Ishikawa (cell line): ENCODE data around the gene CCDC39.

Experiments
- CEBPB ChIP-seq: IDR thresholded peaks from 2 replicates; pipeline ENCODE4 v1.6.1; 2012
- EP300 ChIP-seq: IDR thresholded peaks from 2 replicates; pipeline ENCODE4 v1.6.1; 2012; ENCODE audit warnings: borderline replicate concordance
- FOXM1 ChIP-seq: IDR thresholded peaks from 2 replicates; pipeline ENCODE4 v1.6.1; 2012; ENCODE audit warnings: low read depth, borderline replicate concordance
- REST ChIP-seq: IDR thresholded peaks from 2 replicates; pipeline ENCODE4 v1.6.1; 2012; ENCODE audit warnings: low read depth, mild to moderate bottlenecking
- TAF1 ChIP-seq: IDR thresholded peaks from 2 replicates; pipeline ENCODE4 v1.6.1; 2012; ENCODE audit warnings: low read depth, mild to moderate bottlenecking

- TF ChIP-seq TAF1 (peak; percentile 78), EP300 (peak; percentile 31; the same call in 1 of the 2 replicates), REST (no peak), FOXM1 (peak; percentile 13; the same call in 1 of the 2 replicates), CEBPB (peak; percentile 76)
Measured at GRCh38 chr3:180601688-180602666, 77.3 kb downstream of the CCDC39 start, which contains the start of gene TTC14.
